Effector memory CD8-positive, alpha-beta T cell (primary cell): ENCODE data around the gene GBGT1.

Experiments
- ATAC-seq: fragments of 150-1000 bp; cut with Tn5 transposase; replicated peaks from 2 replicates; pipeline ENCODE4 v1.10.0; 2021; ENCODE audit warnings: mild to moderate bottlenecking, moderate library complexity
- DNase-seq, 3 experiments: peaks; one replicate each; pipeline ENCODE4 v3.0.0; 2021
- H3K27ac Mint-ChIP-seq, 2 donors: one replicate each; pipeline ENCODE4 v1.8.0; 2022; ENCODE audit warnings: mild to moderate bottlenecking in 2 of 2, mixed read lengths in 2 of 2, moderate library complexity in 2 of 2
- H3K27me3 Mint-ChIP-seq, 2 donors: one replicate each; pipeline ENCODE4 v1.8.0; 2022; ENCODE audit warnings: mixed read lengths in 2 of 2
- H3K36me3 Mint-ChIP-seq: one replicate; pipeline ENCODE4 v1.8.0; 2022; ENCODE audit warnings: mild to moderate bottlenecking, moderate library complexity, mixed read lengths; ENCODE audit not compliant: insufficient read depth
- H3K4me1 Mint-ChIP-seq, 2 donors: one replicate each; pipeline ENCODE4 v1.8.0; 2022; ENCODE audit warnings: low read depth in 2 of 2, mixed read lengths in 2 of 2
- H3K4me3 Mint-ChIP-seq, 2 donors: one replicate each; pipeline ENCODE4 v1.8.0; 2022; ENCODE audit warnings: mild to moderate bottlenecking in 2 of 2, mixed read lengths in 2 of 2, moderate library complexity in 2 of 2
- H3K9me3 Mint-ChIP-seq, 2 donors: one replicate each; pipeline ENCODE4 v1.8.0; 2022; ENCODE audit warnings: mixed read lengths in 2 of 2

The GBGT1 gene

DNA sequence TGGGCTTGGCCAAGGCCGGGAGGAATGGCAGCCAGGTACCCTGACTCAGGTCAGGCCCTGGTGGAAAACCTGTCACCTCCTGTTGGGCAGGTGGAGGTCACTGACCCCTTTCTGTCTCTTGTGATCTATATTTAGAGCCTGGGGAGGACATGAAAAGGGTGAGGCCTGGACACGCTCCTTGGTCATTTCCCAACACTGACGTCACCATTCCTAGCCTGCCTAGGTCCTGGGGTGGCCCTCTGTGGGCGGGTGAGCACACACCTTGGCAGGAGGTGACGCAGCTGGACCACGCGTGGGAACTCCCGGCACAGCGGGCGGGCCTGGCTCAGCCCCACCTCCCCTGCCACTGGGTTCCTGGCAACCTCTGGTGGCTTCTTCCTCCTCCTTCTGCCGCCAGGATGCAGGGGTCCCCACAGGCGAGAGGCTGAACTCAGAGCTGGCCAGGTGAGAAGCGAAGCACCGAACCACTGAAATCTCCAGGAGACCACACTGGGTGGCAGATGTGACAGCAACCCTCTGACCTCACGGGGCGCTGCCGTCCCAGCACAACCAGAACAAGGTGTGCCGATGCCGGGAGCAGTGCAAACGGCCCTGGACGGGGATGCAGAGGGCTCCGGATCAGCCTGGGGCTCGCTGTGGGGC is 36.3 kb downstream of the GBGT1 start:
- Mint-ChIP-seq H3K27me3 (no peaks in the 10 kb centered on the region), H3K9me3 (no peaks in the 10 kb centered on the region), H3K4me1 (peaks cover 78 to 80% of the 10 kb centered on the region in 2 donors), H3K4me3 (peak overlapping the region; percentile 92 to 98), H3K27ac (peak overlapping the region; percentile 99 to 100), H3K36me3 (peaks cover 94% of the 10 kb centered on the region)
- peak; percentile 74 to 80 (median 80) for DNase-seq
- ATAC-seq: peak; percentile 63

DNA sequence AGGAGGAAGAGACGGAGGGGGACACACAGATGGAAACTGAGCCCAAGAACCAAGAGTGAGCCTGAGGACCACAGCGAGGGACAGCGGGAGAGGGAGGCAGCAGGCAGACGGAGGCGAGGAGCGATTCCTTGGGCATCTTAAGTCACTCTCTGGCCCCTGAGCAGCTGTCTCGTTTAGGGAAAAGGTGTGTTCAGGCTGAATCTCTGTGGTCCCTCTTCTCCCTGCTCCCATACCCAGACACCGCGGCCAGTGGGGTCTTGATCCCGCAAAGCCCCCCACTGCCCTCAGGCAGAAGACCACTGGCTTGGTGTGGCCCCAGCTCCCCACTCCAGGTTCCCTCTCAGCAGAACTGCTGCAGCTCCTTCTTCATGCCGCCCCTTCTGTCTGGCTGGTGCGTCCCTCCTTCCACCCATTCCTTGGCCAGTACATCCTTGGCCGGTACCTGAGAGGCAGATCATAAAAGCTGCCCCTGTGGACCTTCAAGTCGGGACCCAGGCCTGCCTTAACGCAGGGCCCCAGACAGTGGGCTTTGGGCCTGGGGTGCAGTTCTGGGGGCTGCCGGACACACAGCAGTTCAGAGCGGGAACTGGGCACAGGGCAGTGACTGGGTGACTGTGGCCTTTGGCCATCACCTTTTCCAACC is 36.9 kb downstream of the GBGT1 start:
- Mint-ChIP-seq H3K27me3 (no peaks in the 10 kb centered on the region), H3K9me3 (no peaks in the 10 kb centered on the region), H3K27ac (peak overlapping the region; percentile 99 to 100), H3K36me3 (peaks cover 94% of the 10 kb centered on the region), H3K4me1 (peaks cover 75 to 76% of the 10 kb centered on the region in 2 donors), H3K4me3 (peak overlapping the region; percentile 92 to 98)
- ATAC-seq: no peak
- no peak for DNase-seq

DNA sequence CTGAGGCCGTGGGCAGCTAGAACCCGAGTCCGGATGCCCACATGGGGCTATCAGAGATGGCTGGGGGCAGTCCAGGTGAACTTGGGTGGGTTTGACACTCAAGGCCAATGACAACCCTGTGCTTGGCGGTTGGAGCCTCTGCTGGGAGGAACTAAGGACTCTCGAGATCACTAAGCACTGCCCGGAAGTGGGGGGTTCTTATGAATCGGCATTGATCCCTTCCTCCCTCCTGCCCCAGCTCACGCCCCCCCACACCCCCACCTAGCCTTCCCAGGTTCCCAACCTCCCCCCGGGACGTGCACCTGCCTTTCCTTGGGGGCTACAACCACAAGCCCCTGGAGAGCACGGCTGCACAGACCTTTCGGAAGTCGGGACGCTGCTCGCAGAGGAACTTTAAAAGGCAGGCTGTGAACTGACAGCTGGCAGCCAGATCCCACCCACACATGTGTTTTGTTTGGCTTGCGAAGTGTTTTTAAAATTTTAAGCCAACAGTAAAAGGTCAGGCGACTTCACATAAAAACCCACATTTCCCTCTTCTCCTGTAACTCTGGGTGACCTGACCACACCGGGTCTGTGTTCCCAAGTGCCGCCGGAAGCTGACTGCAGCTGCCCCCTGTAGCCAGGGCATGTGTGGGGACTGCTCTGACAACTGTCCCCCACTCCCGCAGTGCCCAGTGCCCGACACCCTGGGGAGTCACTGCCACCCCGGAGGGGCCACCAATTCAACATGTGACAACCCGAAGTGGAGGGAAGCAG is 37.6 kb downstream of the GBGT1 start:
- H3K27me3 Mint-ChIP-seq: no peaks in the 10 kb centered on the region
- peak overlapping the region; percentile 99 to 100 for H3K27ac Mint-ChIP-seq
- H3K9me3 Mint-ChIP-seq: no peaks in the 10 kb centered on the region
- H3K4me3 Mint-ChIP-seq: peak overlapping the region; percentile 92 to 98
- peaks cover 94% of the 10 kb centered on the region for H3K36me3 Mint-ChIP-seq
- H3K4me1 Mint-ChIP-seq: peaks cover 74% of the 10 kb centered on the region in 2 donors
- no peak for ATAC-seq
- DNase-seq: no peak

DNA sequence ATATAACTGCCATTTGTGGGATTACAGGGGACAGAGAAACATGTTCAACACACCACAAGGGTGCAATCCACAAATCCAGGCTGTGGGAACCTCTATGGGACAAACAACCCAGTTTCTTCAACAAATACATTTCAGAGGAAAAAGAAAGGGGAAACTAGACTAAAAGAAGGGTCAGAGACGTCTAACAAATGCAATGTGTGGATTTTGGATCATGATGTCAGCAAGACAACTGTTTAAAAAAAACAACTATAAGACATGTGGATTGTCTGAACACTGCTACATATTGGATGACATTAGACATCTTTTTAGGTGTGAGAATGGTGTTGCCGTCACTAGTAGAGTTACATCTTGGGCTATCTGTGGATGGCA is 38.8 kb downstream of the GBGT1 start:
- H3K27me3 Mint-ChIP-seq: no peaks in the 10 kb centered on the region
- no peaks in the 10 kb centered on the region for H3K9me3 Mint-ChIP-seq
- ATAC-seq: no peak
- peaks cover 67 to 74% of the 10 kb centered on the region in 2 donors for H3K4me1 Mint-ChIP-seq
- peaks cover 89% of the 10 kb centered on the region for H3K36me3 Mint-ChIP-seq
- no peak for DNase-seq
- H3K27ac Mint-ChIP-seq: peak overlapping the region; percentile 99 to 100
- H3K4me3 Mint-ChIP-seq: peak overlapping the region; percentile 92 to 98

DNA sequence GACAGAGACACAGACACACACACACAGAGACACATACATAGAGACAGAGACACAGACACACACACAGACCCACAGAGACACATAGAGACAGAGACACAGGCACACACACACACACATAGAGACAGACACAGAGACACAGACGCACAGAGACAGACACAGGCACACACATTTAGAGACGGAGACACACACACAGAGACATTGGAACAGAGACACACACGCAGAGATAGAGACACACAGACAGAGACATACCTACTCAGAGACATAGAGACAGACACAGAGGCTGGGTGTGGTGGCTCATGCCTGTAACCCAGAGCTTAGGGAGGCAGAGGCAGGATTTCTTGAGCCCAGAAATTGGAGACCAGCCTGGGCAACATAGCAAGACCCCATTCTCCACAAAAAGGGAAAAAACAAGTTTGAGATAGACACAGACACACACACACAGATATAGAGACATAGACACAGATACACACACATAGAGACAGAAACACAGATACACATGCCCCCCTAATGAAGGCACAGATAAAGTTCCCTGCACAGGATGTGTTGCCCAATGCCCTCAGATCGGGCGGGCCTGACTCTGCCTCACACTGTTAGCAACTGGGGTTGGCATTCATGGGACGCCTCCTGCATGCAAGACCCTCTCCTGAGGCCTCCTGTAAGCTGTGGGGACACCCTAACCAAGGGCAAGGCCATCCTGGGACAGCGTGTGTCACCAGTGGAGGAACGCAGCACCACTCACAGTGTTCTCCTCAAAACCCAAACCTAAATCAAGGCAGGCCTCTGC is 39.4 kb downstream of the GBGT1 start:
- H3K27ac Mint-ChIP-seq: peak overlapping the region; percentile 99 to 100
- H3K9me3 Mint-ChIP-seq: no peaks in the 10 kb centered on the region
- H3K36me3 Mint-ChIP-seq: peaks cover 89% of the 10 kb centered on the region
- peaks cover 61 to 72% of the 10 kb centered on the region in 2 donors for H3K4me1 Mint-ChIP-seq
- ATAC-seq (no peak), DNase-seq (no peak)
- no peaks in the 10 kb centered on the region for H3K27me3 Mint-ChIP-seq
- H3K4me3 Mint-ChIP-seq: peak overlapping the region; percentile 92 to 98

DNA sequence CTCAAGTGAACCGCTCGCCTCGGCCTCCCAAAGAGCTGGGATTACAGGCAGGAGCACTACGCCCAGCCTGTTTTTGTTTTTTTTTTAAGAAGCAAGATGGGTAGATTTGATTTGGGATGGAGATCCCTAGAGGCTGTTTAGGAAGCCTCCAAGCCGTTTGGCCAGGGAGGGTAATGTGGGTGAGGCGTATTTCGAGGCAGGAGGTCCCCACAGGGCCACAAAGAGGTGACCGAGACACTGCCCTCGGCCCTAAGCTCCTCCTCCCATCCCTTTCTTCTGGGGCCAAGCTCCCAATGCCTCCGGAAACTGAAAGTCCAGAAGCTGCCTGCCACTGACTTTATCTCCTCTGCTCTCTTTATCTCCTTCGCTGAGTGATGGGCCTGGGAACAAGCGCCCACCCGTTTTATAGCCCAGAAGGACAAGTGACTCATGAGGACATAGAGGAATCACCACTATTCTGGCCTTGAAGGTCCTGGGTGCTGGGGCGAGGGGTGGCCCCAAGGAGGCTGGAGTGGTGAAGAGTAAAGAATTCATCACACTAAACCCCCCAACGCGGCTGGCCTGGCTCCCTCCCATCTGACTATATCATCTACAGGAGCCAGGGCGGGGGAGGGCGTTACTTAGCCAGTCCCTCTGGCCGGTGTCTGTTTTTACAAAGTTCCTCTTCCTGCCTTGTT is 40.6 kb downstream of the GBGT1 start:
- Mint-ChIP-seq H3K4me1 (peaks cover 67 to 69% of the 10 kb centered on the region in 2 donors), H3K27me3 (no peaks in the 10 kb centered on the region), H3K36me3 (peaks cover 89% of the 10 kb centered on the region), H3K9me3 (no peaks in the 10 kb centered on the region), H3K27ac (peak overlapping the region; percentile 99 to 100), H3K4me3 (peak overlapping the region; percentile 67 to 92)
- no peak for ATAC-seq
- no peak for DNase-seq

DNA sequence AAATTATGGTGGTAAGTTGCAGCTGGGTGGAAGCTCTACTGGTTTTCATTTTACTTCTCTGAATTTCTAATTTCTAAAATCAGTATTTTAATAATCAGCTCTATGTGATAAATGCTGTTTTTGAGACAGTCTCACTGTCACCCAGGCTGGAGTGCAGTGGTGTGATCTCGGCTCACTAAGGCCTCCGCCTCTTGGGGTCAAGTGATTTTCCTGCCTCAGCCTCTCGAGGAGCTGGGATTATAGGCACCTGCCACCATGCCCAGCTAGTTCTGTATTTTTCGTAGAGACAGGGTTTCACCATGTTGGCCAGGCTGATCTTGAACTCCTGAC is 41.1 kb downstream of the GBGT1 start:
- Mint-ChIP-seq H3K4me3 (peak overlapping the region in 1 of 2 donors; percentile 67), H3K36me3 (peaks cover 89% of the 10 kb centered on the region), H3K9me3 (no peaks in the 10 kb centered on the region), H3K4me1 (peaks cover 67 to 68% of the 10 kb centered on the region in 2 donors), H3K27ac (peak overlapping the region; percentile 99 to 100), H3K27me3 (no peaks in the 10 kb centered on the region)
- DNase-seq (no peak), ATAC-seq (no peak)

DNA sequence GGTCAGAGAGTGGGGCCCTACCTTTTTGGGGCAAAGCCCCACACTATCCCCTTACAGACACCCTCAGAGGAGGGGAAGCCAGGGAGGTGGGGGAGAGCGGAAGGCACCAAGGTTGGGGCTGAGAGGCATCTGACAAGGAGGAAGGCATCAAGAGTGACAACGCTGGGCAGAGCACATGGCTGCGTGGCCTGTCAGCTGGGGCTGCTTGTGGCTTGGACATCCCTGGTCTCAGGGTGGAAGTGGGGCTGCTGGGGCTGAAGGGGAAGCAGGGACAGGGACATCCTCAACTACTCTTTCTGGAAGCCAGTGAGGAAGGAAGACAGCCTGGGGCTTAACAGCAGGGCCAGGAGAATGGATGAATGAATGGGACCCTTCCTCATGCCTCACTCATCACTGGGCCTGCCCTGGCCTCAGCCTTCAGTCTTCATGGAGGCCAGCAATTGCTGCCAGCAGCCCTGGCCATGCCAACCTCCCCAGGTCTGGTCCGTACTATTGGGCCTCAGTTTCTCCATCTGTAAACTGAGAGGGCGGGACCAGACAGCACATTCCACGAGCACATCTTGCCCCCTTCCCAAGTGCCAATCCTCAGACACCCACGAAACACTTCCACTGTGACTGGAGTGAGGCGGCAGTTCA is 41.7 kb downstream of the GBGT1 start:
- DNase-seq: no peak
- Mint-ChIP-seq H3K27ac (peak overlapping the region; percentile 99 to 100), H3K27me3 (no peaks in the 10 kb centered on the region), H3K9me3 (no peaks in the 10 kb centered on the region), H3K36me3 (peaks cover 89% of the 10 kb centered on the region), H3K4me3 (peak overlapping the region; percentile 65 to 67), H3K4me1 (peaks cover 67 to 68% of the 10 kb centered on the region in 2 donors)
- ATAC-seq: peak; percentile 2

DNA sequence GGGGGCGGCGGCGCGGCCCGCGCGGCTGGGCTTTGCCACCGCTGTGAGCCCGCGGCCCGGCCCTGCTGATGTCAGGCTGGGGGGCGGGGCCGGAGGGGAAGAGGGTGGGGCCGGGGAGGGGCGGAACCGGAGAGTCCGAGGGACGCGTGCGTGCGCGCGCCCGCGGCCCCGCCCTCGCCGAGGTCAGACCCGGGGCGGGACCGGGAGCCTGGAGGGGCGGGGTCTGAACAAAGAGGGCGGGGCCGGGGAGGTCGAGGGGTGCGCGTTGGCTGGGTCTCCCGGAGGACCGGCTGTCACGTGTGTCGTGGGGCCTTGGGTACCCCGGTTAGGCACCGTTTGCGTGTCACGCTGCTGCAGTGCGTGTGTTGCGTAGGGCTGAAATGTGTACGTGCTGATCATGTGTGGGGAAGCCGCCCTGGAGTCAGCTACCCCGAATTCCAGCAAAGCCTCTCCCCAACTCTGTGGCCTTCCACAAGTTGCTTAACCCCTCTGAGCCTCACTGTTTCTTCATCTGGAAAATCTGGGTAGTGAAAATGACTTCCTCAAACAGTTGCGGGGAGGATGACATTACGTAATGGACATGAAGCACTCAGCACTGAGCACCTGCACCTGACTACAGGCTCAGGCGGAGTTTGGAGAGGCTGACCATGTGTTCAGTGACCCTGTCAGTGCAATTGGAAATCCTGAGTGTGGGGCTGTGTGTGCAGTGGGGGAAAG is 42.4 kb downstream of the GBGT1 start, which contains the start of gene RALGDS:
Gene RALGDS, minus strand, starts transcription at position 43 of the 717 bp plus-strand sequence. CDS start 86 bp downstream, outside the sequence.
- peaks cover 63% of the 10 kb centered on the region in 2 donors for H3K4me1 Mint-ChIP-seq
- ATAC-seq (peak; percentile 75), DNase-seq (peak; percentile 80 to 85 (median 84))
- peaks cover 89% of the 10 kb centered on the region for H3K36me3 Mint-ChIP-seq
- no peaks in the 10 kb centered on the region for H3K9me3 Mint-ChIP-seq
- H3K4me3 Mint-ChIP-seq: peak within 1 kb of the TSS; percentile 65 to 78
- peak within 1 kb of the TSS; percentile 99 to 100 for H3K27ac Mint-ChIP-seq
- H3K27me3 Mint-ChIP-seq: no peaks in the 10 kb centered on the region

DNA sequence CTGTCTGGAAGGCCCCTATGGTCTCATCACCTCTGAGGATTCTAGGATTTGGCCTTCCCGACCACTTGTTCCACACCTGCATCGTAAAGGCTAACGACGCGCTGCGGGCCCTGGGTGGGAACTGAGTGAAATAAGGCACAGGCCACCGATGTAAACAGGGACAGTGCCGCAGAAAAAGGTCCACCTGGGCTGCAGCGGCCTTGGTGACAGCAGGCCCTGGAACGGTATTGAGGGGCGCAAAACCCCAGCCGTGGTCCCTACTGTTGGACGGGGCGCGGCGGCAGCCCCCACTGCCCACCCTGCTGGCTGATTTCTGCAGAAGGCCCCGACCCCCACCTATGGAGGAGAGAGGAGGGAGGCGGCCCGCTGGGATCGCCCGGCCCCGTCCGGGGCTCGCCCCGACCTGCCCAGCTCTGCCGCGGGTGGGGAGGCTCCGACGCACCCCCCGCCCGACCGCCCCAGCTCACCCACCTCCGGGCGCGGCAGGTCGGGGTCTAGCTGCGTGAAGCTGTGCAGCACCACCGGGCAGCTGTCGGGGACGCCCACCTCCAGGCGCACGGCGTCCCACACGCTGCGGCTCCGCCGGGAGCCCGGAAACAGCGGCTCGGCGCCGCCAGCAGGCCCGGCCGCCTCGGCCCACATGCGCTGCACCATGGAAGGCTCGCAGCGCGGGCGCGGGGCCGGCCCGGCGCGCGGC is 43.1 kb downstream of the GBGT1 start:
- ATAC-seq: no peak
- H3K27ac Mint-ChIP-seq: peak overlapping the region; percentile 81 to 97
- no peaks in the 10 kb centered on the region for H3K27me3 Mint-ChIP-seq
- H3K4me3 Mint-ChIP-seq: peak overlapping the region; percentile 63 to 78
- H3K9me3 Mint-ChIP-seq: no peaks in the 10 kb centered on the region
- peaks cover 89% of the 10 kb centered on the region for H3K36me3 Mint-ChIP-seq
- DNase-seq: no peak
- H3K4me1 Mint-ChIP-seq: peaks cover 62 to 67% of the 10 kb centered on the region in 2 donors

DNA sequence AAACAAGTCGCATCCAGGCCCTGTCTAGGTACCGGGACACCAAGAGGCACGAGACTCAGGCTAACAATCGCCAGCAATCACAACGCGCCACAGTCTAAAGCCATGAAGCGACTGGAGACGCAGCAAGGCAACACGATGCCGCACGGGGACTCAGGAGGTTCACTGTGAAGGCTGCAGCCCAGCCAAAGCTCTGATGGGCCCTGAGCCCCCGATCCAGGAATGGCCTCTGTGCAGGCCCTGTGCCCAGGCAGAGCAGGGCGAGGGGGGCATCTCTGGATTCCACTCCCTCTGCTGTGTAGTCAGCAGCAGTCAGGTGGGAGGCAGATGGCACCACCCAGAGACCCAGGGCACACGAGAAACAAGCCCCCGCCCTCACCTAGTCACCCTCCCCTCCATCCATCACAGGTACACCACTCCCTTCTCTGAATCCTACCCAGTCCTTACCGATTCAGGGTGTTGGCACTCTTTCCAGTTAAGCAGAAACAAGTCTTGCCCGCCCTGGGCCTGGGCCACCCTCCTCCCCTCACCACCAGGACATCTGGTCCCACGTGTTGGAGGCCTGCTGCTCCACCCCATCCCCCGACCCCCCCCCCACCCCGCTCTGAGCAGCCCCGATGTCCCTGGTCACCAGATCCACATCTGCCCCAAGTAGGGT is 43.7 kb downstream of the GBGT1 start:
- ATAC-seq (no peak), DNase-seq (no peak)
- H3K4me3 Mint-ChIP-seq: peak overlapping the region; percentile 63 to 78
- H3K4me1 Mint-ChIP-seq: peaks cover 64 to 65% of the 10 kb centered on the region in 2 donors
- peaks cover 88% of the 10 kb centered on the region for H3K36me3 Mint-ChIP-seq
- H3K27me3 Mint-ChIP-seq: no peaks in the 10 kb centered on the region
- peak overlapping the region; percentile 81 to 97 for H3K27ac Mint-ChIP-seq
- H3K9me3 Mint-ChIP-seq: no peaks in the 10 kb centered on the region
